Spleen (tissue), 7 donors: ENCODE data around the gene NFE2L3.

ENCODE experiments used
- POLR2AphosphoS5 ChIP-seq, 3 donors: sonication (generic); formaldehyde crosslinking; IDR thresholded peaks; one replicate each; pipeline ENCODE4 v1.5.1; 2017; ENCODE audit warnings: antibody characterized with exemption in 3 of 3
- TF ChIP-seq, protein P1 (sequence below), 11 experiments: fragments of 200-600 bp in 7 of 11; fragments of 450-650 bp in 4 of 11; sonication (generic) in 4 of 11; IDR thresholded peaks in 8 of 11; conservative IDR thresholded peaks in 3 of 11; 1 replicate in 7 of 11; 2 replicates in 4 of 11; pipeline versions ENCODE4 v1.4.0 to v1.8.0; 2016 to 2021; ENCODE audit warnings: antibody characterized with exemption in 11 of 11, inconsistent platforms in 4 of 11, mild to moderate bottlenecking in 1 of 11
- donor health status: DM: no; HTN: no; CAD: no; lungs with moderate emphysema.
- donor health status: DM: no; HTN: no; CAD: no.
- donor health status: DM: no; HTN: no; CAD: no.

DNA sequence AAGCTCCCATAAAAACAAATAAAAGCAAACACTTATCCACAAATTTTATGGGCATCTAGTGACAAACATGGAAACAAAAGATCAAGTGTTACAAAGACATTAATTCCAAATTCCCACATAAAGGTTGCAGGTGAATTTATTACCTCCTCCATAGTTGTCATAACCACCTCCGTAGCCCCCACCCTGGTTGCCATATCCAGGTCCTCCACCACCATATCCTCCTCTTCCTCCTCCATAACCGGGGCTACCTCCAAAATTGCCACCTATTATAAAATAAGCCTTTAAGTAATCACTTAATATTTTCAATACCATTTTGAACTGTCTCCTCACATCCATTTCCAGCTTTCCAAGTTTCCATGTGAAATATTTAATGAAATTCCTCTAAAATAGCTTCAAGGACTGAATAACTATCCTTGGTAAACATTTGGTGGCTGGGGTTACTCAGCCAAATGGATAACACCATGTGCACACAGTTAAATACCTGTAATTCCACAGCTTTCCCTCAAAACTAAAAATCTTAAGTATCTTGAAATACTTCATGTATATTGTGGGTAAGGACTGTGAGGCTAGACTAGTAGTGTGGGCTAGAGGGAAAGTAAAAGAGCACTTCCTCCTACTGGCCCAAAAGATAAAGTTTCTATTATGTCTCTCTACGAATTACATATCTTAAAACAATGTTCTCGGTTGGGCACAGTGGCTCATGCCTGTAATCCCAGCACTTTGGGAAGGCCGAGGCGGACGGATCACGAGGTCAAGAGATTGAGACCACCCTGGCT is 41.6 kb downstream of the NFE2L3 start:
- no peak for TF ChIP-seq POLR2AphosphoS5 (IDR thresholded peaks at IDR 0.05)
- TF ChIP-seq, protein P1, sequence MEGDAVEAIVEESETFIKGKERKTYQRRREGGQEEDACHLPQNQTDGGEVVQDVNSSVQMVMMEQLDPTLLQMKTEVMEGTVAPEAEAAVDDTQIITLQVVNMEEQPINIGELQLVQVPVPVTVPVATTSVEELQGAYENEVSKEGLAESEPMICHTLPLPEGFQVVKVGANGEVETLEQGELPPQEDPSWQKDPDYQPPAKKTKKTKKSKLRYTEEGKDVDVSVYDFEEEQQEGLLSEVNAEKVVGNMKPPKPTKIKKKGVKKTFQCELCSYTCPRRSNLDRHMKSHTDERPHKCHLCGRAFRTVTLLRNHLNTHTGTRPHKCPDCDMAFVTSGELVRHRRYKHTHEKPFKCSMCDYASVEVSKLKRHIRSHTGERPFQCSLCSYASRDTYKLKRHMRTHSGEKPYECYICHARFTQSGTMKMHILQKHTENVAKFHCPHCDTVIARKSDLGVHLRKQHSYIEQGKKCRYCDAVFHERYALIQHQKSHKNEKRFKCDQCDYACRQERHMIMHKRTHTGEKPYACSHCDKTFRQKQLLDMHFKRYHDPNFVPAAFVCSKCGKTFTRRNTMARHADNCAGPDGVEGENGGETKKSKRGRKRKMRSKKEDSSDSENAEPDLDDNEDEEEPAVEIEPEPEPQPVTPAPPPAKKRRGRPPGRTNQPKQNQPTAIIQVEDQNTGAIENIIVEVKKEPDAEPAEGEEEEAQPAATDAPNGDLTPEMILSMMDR (IDR thresholded peaks at IDR 0.05 in 8 of 11, conservative IDR thresholded peaks at IDR 0.05 in 3 of 11), result no peak
